Measurements from ENCODE around the gene AGAP2.

The AGAP2 gene

DNA sequence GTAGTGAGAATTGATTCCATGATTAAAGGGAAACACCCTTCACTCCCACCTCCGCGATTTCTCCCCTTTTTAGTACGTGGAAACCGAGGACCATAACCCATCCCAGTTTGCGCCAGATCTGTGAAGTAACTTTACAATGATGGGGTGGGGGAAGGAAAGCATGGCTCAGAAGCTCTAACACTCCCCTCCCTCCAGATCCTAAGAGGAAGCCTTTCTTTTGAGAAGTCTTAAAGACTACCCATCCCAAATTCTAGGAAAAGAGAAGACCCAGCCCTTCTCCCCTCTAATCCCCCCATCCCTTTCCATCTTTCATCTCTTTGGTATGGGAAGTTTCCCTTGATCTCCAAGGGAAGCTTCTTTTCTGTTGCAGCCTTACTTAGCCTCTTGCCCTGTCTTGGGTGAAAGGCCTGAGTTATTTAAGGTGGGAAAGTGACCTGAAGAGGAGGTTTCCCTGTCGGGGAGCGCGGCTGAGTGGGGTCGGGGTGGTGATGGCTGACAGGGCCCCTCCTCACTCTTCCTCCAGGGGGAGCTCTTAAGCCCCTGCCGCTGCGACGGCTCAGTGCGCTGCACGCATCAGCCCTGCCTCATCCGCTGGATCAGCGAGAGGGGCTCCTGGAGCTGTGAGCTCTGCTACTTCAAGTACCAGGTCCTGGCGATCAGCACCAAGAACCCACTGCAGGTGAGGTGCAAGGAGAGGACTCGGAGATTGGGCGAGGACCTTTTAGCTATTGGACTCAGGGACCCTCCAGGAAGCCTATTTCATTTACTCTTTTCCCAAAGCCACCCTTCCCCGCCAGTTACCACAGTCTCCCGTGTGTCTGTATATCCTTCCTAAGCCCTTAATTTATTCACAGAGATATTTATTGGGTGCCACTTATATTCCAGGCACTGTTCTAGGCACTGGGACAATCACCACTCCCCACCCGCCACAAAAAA, 18.1 kb upstream of the AGAP2 start:
- peak overlapping the region in 9 of 21 experiments; percentile 38 to 85 (median 83) for H3K27ac ChIP-seq

GRCh38 chr12:57755454-57756372, 17.2 kb upstream of the AGAP2 start:
- H3K4me3 ChIP-seq, result peak overlapping the region; percentile 51 to 89 (median 66)
- H3K27ac ChIP-seq, result peak overlapping the region in 19 of 21 experiments; percentile 35 to 91 (median 76)

More for the DNA sequence above, 18.1 kb upstream of the AGAP2 start:
- H3K4me3 ChIP-seq, result peak overlapping the region in 6 of 7 experiments; percentile 51 to 89 (median 74)

DNA sequence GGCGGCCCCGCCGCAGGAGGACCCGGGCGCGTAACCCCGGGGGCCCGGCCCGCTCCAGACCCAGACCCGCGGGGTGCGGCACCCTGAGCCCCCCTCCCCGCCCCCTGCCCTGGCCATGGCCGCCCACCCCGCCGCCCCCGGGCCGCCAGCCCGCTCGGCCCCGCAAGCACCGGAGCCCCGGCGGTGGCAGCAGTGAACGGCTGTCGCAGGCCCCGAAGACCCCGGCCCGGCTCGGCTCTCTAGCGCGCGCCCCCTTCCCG, 16.6 kb upstream of the AGAP2 start:
- peak overlapping the region in 19 of 21 experiments; percentile 35 to 91 (median 76) for H3K27ac ChIP-seq
- H3K4me3 ChIP-seq, result peak overlapping the region; percentile 51 to 89 (median 66)

- H3K27ac ChIP-seq, result peak within 1 kb of the TSS in 19 of 21 experiments; percentile 35 to 91 (median 76)
- H3K4me3 ChIP-seq, result peak within 1 kb of the TSS; percentile 51 to 89 (median 66)
These were observed 16.1 kb upstream of the AGAP2 start, which contains the start of gene MARCHF9 for GRCh38 chr12:57754411-57755193. TSS of gene MARCHF9 (plus strand) at chr12:57755103. CDS start at chr12:57755529, 426 bp downstream.

- Histone ChIP-seq H3K27ac (peak overlapping the region in 8 of 21 experiments; percentile 13 to 86 (median 83)), H3K4me3 (no peak overlapping the region)
These were observed 15.3 kb upstream of the AGAP2 start for GRCh38 chr12:57753756-57754337.

GRCh38 chr12:57752668-57753000, 14.1 kb upstream of the AGAP2 start:
- H3K27ac ChIP-seq, result peak overlapping the region in 17 of 21 experiments; percentile 8 to 92 (median 52)
- peak overlapping the region in 4 of 7 experiments; percentile 17 to 76 (median 74) for H3K4me3 ChIP-seq

DNA sequence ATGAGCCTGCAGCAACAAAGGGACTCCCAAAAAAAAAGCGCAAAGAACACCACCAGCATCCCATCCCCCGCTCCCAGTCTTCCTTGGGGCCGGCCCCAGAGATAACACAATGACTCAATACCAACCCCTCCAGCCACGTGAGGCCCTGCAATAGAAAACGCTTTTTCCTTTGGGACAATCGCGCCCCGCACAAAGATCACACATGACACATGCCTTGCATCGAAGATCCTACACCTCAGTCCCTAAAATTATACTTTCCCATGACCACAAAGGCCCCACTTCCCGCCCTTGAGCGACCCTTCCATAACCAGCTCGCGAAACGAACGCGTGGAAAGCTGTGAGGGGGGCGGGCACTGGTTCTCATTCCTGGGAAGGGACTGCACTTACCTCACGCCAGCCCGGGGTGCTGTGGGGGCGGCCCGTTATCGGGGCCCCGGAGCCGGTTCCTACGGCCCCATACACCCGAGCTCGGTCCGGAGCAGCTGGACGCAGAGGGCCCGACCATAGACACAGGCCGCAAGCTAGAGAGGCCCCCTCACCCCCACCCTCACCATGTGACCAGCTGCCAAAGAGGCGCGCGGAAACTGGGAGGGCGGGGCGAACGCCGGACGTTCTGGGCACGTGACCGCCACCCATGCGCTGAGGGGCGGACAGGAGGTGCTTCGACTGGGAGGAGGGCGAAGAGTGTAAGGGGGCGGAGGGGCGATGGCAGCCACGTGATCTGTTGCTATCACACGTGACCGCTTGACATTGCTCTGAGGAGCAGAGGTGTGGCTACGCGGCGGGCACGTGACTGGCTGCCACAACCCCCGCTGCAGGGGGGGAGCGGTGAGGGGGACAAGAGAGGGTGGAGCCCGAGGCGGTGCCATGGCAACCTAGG, 13.5 kb upstream of the AGAP2 start, which contains the start of gene CDK4:
Gene CDK4, minus strand, starts transcription at position 523 of the 880 bp plus-strand sequence. CDS start 593 bp downstream, outside the sequence.
- Histone ChIP-seq H3K4me3 (peak within 1 kb of the TSS; percentile 36 to 83 (median 74)), H3K27ac (peak within 1 kb of the TSS in 20 of 21 experiments; percentile 70 to 93 (median 88))

- H3K27ac ChIP-seq, result peak overlapping the region in 19 of 21 experiments; percentile 70 to 92 (median 87)
- peak overlapping the region; percentile 36 to 83 (median 74) for H3K4me3 ChIP-seq
These were observed 12.9 kb upstream of the AGAP2 start for GRCh38 chr12:57751432-57751787.

DNA sequence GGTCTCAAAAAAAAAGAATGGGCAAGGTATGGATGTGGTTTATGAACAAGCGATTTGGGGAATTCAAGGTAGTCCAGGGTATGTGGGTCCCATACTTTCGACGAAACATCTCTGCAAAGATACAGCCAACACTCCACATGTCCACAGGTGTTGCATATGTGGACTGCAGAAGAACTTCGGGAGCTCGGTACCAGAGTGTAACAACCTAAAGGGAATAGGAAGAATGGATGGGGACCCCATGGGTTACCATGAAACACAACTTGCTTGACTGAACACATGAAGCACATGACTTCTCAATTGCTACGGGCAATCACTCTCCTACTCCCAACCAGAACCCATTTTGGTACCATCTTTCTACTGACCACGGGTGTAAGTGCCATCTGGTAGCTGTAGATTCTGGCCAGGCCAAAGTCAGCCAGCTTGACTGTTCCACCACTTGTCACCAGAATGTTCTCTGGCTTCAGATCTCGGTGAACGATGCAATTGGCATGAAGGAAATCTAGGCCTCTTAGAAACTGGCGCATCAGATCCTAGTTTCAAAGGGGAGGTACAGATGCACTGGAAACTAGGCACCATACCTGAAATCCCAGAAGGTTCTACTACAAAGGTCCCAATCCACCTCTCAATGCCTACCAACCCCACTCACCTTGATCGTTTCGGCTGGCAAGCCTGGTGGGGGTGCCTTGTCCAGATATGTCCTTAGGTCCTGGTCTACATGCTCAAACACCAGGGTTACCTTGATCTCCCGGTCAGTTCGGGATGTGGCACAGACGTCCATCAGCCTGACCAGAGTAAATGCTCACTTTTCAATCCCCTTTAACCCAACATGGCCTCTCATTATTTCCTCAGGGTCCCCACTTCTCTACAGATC, 12.3 kb upstream of the AGAP2 start:
- H3K27ac ChIP-seq, result peak overlapping the region in 15 of 21 experiments; percentile 70 to 92 (median 89)
- H3K4me3 ChIP-seq, result peak overlapping the region; percentile 36 to 83 (median 74)

GRCh38 chr12:57749061-57749460, 10.5 kb upstream of the AGAP2 start:
- Histone ChIP-seq H3K4me3 (no peak overlapping the region), H3K27ac (no peak overlapping the region)

DNA sequence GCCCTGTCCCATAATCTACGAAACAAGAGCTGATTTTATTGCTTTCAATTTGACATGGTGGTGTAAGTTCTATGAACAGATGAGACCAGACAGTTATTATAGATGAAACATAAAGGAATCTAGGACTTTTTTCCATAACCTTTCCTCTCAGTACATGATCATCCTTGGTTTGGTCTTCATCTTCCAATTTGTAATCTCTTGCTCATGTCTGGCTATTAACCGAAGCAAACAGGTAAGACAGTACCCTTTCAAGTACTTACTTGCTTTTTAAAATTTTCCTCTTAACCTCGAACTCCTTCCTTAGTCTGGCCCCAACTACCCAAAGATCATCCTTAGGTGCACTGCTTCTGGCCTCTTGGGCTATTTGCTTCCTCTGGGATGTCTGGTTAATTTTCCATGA, 7.5 kb upstream of the AGAP2 start:
- Histone ChIP-seq H3K4me3 (peak overlapping the region in 3 of 7 experiments; percentile 60 to 85 (median 73)), H3K27ac (peak overlapping the region in 9 of 21 experiments; percentile 96 to 99 (median 98))

DNA sequence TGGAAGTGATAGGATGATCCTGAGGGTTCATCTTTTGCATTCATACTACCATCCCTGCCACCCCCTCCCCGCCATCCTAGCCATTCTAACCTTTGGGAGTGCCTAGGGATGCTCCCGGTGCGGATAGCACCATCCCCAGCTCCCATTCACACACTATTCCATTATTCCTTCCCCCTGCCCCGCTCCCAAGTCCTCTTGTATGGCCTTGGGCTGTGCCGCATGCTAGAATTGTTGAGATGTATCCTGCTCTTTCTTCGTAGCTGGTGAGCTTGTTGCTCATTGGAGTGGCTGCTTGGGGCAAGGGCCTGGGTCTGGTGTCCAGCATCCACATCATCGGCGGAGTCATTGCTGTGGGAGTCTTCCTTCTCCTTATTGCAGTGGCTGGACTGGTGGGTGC, 6.9 kb upstream of the AGAP2 start:
- peak overlapping the region; percentile 60 to 85 (median 64) for H3K4me3 ChIP-seq
- peak overlapping the region in 20 of 21 experiments; percentile 91 to 99 (median 98) for H3K27ac ChIP-seq

GRCh38 chr12:57744777-57745484, 6.4 kb upstream of the AGAP2 start, which contains the start of gene TSPAN31:
TSS of gene TSPAN31 (plus strand) at chr12:57745039. CDS start at chr12:57745155, 116 bp downstream.
- H3K4me3 ChIP-seq, result peak within 1 kb of the TSS; percentile 60 to 85 (median 64)
- peak within 1 kb of the TSS; percentile 74 to 99 (median 97) for H3K27ac ChIP-seq

- H3K4me3 ChIP-seq, result peak overlapping the region; percentile 60 to 85 (median 64)
- H3K27ac ChIP-seq, result peak overlapping the region in 20 of 21 experiments; percentile 69 to 99 (median 98)
These were observed 5.7 kb upstream of the AGAP2 start for GRCh38 chr12:57744194-57744776.

GRCh38 chr12:57743769-57744168, 5.2 kb upstream of the AGAP2 start:
- Histone ChIP-seq H3K4me3 (no peak overlapping the region), H3K27ac (peak overlapping the region in 3 of 21 experiments; percentile 94 to 98 (median 95))

All from skin epidermis (tissue), 12 donors.